H9 (cell line): ENCODE data around the gene MRPS18A. TPM values are rescaled to one million over a fixed set of nuclear protein-coding genes. Genes with fewer than 3 reads are reported as not detected.

Experiments
- DNase-seq: peaks from one replicate; pipeline ENCODE4 v3.0.0-alpha.2; 2017
- H2AFZ ChIP-seq: one replicate; pipeline ENCODE4 v1.6.1; 2013; ENCODE audit warnings: mild to moderate bottlenecking, low read length, control low read depth, moderate library complexity
- H2AK5ac ChIP-seq: 2 replicates; pipeline ENCODE4 v1.6.1; 2013; ENCODE audit warnings: low read length, control low read depth, mixed read lengths; ENCODE audit not compliant: insufficient read length
- H2BK120ac ChIP-seq: one replicate; pipeline ENCODE4 v1.6.1; 2013; ENCODE audit warnings: low read depth, mild to moderate bottlenecking, low read length, control low read depth, inconsistent platforms; ENCODE audit not compliant: poor library complexity, severe bottlenecking
- H2BK12ac ChIP-seq: 2 replicates; pipeline ENCODE4 v1.6.1; 2013; ENCODE audit warnings: low read length, control low read depth, mixed read lengths, low read depth; ENCODE audit not compliant: insufficient read length
- H2BK15ac ChIP-seq: 2 replicates; pipeline ENCODE4 v1.6.1; 2013; ENCODE audit warnings: low read depth, low read length, control low read depth
- H2BK20ac ChIP-seq: one replicate; pipeline ENCODE4 v1.6.1; 2013; ENCODE audit warnings: low read depth, mild to moderate bottlenecking, low read length, control low read depth, inconsistent platforms; ENCODE audit not compliant: poor library complexity, severe bottlenecking
- H2BK5ac ChIP-seq: 2 replicates; pipeline ENCODE4 v1.6.1; 2013; ENCODE audit warnings: low read length, control low read depth, mixed read lengths; ENCODE audit not compliant: insufficient read length
- H3K14ac ChIP-seq: 2 replicates; pipeline ENCODE4 v1.6.1; 2013; ENCODE audit warnings: low read length, control low read depth; ENCODE audit not compliant: insufficient read depth
- H3K18ac ChIP-seq: 2 replicates; pipeline ENCODE4 v1.6.1; 2013; ENCODE audit warnings: low read depth, mild to moderate bottlenecking, mixed read lengths, low read length, control low read depth; ENCODE audit not compliant: insufficient read length
- H3K23ac ChIP-seq: 2 replicates; pipeline ENCODE4 v1.6.1; 2013; ENCODE audit warnings: low read length, control low read depth, mixed read lengths, low read depth; ENCODE audit not compliant: insufficient read length
- H3K23me2 ChIP-seq: 2 replicates; pipeline ENCODE4 v1.6.1; 2013; ENCODE audit warnings: low read depth, mild to moderate bottlenecking, mixed read lengths, low read length, control low read depth; ENCODE audit not compliant: insufficient read length, poor library complexity, severe bottlenecking
- H3K27ac ChIP-seq: 2 replicates; pipeline ENCODE4 v1.5.1; 2013; ENCODE audit warnings: low read length, control low read depth, mixed read lengths, low read depth; ENCODE audit not compliant: insufficient read length
- H3K27me3 ChIP-seq: 2 replicates; pipeline ENCODE4 v1.6.1; 2013; ENCODE audit warnings: low read length, control low read depth, inconsistent platforms; ENCODE audit not compliant: insufficient read depth
- H3K4ac ChIP-seq: 2 replicates; pipeline ENCODE4 v1.6.1; 2013; ENCODE audit warnings: low read depth, mild to moderate bottlenecking, control low read depth, inconsistent platforms, low read length, moderate library complexity
- H3K4me1 ChIP-seq: 2 replicates; pipeline ENCODE4 v1.6.1; 2013; ENCODE audit warnings: low read length, control low read depth, inconsistent platforms; ENCODE audit not compliant: insufficient read depth
- H3K4me2 ChIP-seq: 2 replicates; pipeline ENCODE4 v1.6.1; 2013; ENCODE audit warnings: low read length, control low read depth, mixed read lengths; ENCODE audit not compliant: insufficient read length, insufficient read depth
- H3K56ac ChIP-seq: 2 replicates; pipeline ENCODE4 v1.6.1; 2013; ENCODE audit warnings: low read depth, mild to moderate bottlenecking, mixed read lengths, low read length, control low read depth; ENCODE audit not compliant: insufficient read length
- H3K79me1 ChIP-seq: 2 replicates; pipeline ENCODE4 v1.6.1; 2013; ENCODE audit warnings: low read depth, mild to moderate bottlenecking, moderate library complexity, low read length, control low read depth, inconsistent platforms; ENCODE audit not compliant: insufficient read depth, poor library complexity, severe bottlenecking
- H3K79me2 ChIP-seq: 2 replicates; pipeline ENCODE4 v1.6.1; 2013; ENCODE audit warnings: low read length, control low read depth, inconsistent platforms; ENCODE audit not compliant: insufficient read depth
- H3K9ac ChIP-seq: 2 replicates; pipeline ENCODE4 v1.6.1; 2013; ENCODE audit warnings: low read length, control low read depth, mixed read lengths; ENCODE audit not compliant: insufficient read length; ENCODE audit errors: extremely low read depth
- H3K9me3 ChIP-seq: one replicate; pipeline ENCODE4 v1.6.1; 2013; ENCODE audit warnings: low read depth, low read length, inconsistent platforms; ENCODE audit not compliant: control insufficient read depth
- H3T11ph ChIP-seq: one replicate; pipeline ENCODE4 v1.6.1; 2013; ENCODE audit warnings: mild to moderate bottlenecking, low read length, control low read depth, inconsistent platforms
- H4K20me1 ChIP-seq: one replicate; pipeline ENCODE4 v1.6.1; 2013; ENCODE audit not compliant: control insufficient read depth, insufficient read length, insufficient read depth
- H4K5ac ChIP-seq: 2 replicates; pipeline ENCODE4 v1.6.1; 2013; ENCODE audit warnings: low read depth, mild to moderate bottlenecking, mixed read lengths, low read length, control low read depth; ENCODE audit not compliant: insufficient read length
- H4K8ac ChIP-seq: replicated peaks from 2 replicates; pipeline ENCODE4 v1.6.1; 2013; ENCODE audit warnings: low read length, control low read depth, mixed read lengths, low read depth; ENCODE audit not compliant: insufficient read length
- H4K91ac ChIP-seq: 2 replicates; pipeline ENCODE4 v1.6.1; 2013; ENCODE audit warnings: low read depth, mild to moderate bottlenecking, moderate library complexity, mixed read lengths, low read length, control low read depth; ENCODE audit not compliant: insufficient read length
- H3K27ac Mint-ChIP-seq, 3 experiments: 2 replicates in 2 of 3; 3 replicates in 1 of 3; pipeline ENCODE4 v1.8.0; 2020 to 2021; ENCODE audit warnings: mixed read lengths in 3 of 3, mild to moderate bottlenecking in 1 of 3, moderate library complexity in 1 of 3
- H3K27me3 Mint-ChIP-seq: 2 replicates; pipeline ENCODE4 v1.8.0; 2021; ENCODE audit warnings: low read depth, mild to moderate bottlenecking, moderate library complexity, mixed read lengths
- H3K36me3 Mint-ChIP-seq, 3 experiments: 2 replicates in 2 of 3; 3 replicates in 1 of 3; pipeline ENCODE4 v1.8.0; 2020 to 2021; ENCODE audit warnings: low read depth in 3 of 3, mixed read lengths in 3 of 3; ENCODE audit not compliant: insufficient read depth in 1 of 3
- H3K4me1 Mint-ChIP-seq, 2 experiments: 2 replicates each; pipeline ENCODE4 v1.8.0; 2020; ENCODE audit warnings: mixed read lengths in 2 of 2
- H3K4me3 Mint-ChIP-seq, 2 experiments: 2 replicates in 1 of 2; 3 replicates in 1 of 2; pipeline ENCODE4 v1.8.0; 2020 to 2021; ENCODE audit warnings: mild to moderate bottlenecking in 2 of 2, mixed read lengths in 2 of 2, moderate library complexity in 1 of 2
- H3K9me3 Mint-ChIP-seq, 2 experiments: 2 replicates in 1 of 2; 3 replicates in 1 of 2; pipeline ENCODE4 v1.8.0; 2020; ENCODE audit warnings: mild to moderate bottlenecking in 2 of 2, mixed read lengths in 2 of 2, moderate library complexity in 1 of 2
- WGBS: extraction: QIAGEN DNeasy Blood & Tissue Kit; methylation state at CpG from one replicate; pipeline ENCODE4 v1.1.7; 2013; ENCODE audit warnings: missing lambda C conversion rate, low lambda C conversion rate, mixed read lengths; ENCODE audit not compliant: insufficient read length; ENCODE audit errors: extremely low coverage; 5-methylcytosine and 5-hydroxymethylcytosine counted together
- total RNA-seq: library from RNA; stranded (reverse); gene quantifications from 2 replicates; pipeline ENCODE4 v1.2.1, GENCODE V29; 2021
- TF ChIP-seq, protein P1 (sequence below): fragments of 200-600 bp; sonication (generic); conservative IDR thresholded peaks from 3 replicates; pipeline ENCODE4 v1.8.0; 2021; ENCODE audit warnings: antibody characterized with exemption, mild to moderate bottlenecking

The MRPS18A gene
- total RNA-seq, 1 experiment from 2014 or later = 65.1 TPM

DNA sequence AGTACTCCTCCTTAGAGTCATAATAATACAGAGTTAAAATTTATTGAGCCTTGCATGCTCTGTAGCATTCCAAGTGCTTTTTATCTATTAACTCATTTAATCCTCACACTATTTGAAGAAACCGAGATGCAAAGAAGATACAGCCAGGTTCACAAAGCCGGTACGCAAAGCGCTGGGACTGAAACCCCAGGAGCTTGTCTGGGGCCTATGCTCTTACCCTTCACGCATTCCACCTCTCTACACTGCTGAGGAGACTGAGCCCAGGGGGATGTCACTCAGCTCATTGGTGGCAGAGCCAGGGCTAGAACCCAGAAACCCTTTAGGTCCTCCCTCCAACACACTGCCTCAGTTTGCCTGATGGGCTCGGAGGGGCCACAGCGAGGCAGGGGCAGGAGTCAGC, 19.7 kb upstream of the MRPS18A start:
- Histone ChIP-seq H3K23me2 (no peaks in the 10 kb centered on the region), H2BK20ac (no peak overlapping the region), H2BK12ac (no peak overlapping the region), H3K14ac (no peak overlapping the region), H4K91ac (no peak overlapping the region), H2AK5ac (no peak overlapping the region), H3K9me3 (no peaks in the 10 kb centered on the region), H3K27ac (no peak overlapping the region), H3K4ac (no peak overlapping the region), H3K4me2 (no peak overlapping the region), H2BK5ac (no peak overlapping the region), H2AFZ (no peak overlapping the region), H3K27me3 (no peaks in the 10 kb centered on the region), H4K5ac (no peak overlapping the region), H3K18ac (no peak overlapping the region), H3K9ac (no peak overlapping the region), H2BK120ac (no peak overlapping the region), H3K23ac (no peak overlapping the region), H3K79me1 (no peaks in the 10 kb centered on the region), H3K79me2 (no peaks in the 10 kb centered on the region), H3T11ph (no peak overlapping the region), H2BK15ac (no peak overlapping the region), H3K4me1 (peaks cover 8% of the 10 kb centered on the region; the same call in 1 of the 2 replicates), H4K20me1 (no peaks in the 10 kb centered on the region), H3K56ac (no peak overlapping the region), H4K8ac (no peak overlapping the region)
- H3K27ac Mint-ChIP-seq = no peak overlapping the region
- peaks cover 60 to 70% of the 10 kb centered on the region in 2 experiments for H3K4me1 Mint-ChIP-seq
- no peak for DNase-seq
- TF ChIP-seq, protein P1, sequence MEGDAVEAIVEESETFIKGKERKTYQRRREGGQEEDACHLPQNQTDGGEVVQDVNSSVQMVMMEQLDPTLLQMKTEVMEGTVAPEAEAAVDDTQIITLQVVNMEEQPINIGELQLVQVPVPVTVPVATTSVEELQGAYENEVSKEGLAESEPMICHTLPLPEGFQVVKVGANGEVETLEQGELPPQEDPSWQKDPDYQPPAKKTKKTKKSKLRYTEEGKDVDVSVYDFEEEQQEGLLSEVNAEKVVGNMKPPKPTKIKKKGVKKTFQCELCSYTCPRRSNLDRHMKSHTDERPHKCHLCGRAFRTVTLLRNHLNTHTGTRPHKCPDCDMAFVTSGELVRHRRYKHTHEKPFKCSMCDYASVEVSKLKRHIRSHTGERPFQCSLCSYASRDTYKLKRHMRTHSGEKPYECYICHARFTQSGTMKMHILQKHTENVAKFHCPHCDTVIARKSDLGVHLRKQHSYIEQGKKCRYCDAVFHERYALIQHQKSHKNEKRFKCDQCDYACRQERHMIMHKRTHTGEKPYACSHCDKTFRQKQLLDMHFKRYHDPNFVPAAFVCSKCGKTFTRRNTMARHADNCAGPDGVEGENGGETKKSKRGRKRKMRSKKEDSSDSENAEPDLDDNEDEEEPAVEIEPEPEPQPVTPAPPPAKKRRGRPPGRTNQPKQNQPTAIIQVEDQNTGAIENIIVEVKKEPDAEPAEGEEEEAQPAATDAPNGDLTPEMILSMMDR = no peak
- H3K27me3 Mint-ChIP-seq = peaks cover 5% of the 10 kb centered on the region
- H3K4me3 Mint-ChIP-seq = no peak overlapping the region
- no peaks in the 10 kb centered on the region for H3K36me3 Mint-ChIP-seq
- no peaks in the 10 kb centered on the region for H3K9me3 Mint-ChIP-seq
- no CpG with 5 or more reads among the region's 7 CpGs for WGBS
